ENCODE results near the gene RANGRF. TPM values are rescaled to one million over a fixed set of nuclear protein-coding genes. Genes with fewer than 3 reads are reported as not detected.

Gene RANGRF
- total RNA-seq, 2 donors from 2014 or later: 13.8 to 26.7 TPM

- TF ChIP-seq, protein P1, sequence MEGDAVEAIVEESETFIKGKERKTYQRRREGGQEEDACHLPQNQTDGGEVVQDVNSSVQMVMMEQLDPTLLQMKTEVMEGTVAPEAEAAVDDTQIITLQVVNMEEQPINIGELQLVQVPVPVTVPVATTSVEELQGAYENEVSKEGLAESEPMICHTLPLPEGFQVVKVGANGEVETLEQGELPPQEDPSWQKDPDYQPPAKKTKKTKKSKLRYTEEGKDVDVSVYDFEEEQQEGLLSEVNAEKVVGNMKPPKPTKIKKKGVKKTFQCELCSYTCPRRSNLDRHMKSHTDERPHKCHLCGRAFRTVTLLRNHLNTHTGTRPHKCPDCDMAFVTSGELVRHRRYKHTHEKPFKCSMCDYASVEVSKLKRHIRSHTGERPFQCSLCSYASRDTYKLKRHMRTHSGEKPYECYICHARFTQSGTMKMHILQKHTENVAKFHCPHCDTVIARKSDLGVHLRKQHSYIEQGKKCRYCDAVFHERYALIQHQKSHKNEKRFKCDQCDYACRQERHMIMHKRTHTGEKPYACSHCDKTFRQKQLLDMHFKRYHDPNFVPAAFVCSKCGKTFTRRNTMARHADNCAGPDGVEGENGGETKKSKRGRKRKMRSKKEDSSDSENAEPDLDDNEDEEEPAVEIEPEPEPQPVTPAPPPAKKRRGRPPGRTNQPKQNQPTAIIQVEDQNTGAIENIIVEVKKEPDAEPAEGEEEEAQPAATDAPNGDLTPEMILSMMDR (IDR thresholded peaks at IDR 0.05): no peak
- H3K27me3 ChIP-seq (replicated peaks; ENCODE audit: insufficient read depth): peaks cover 6% of the 10 kb centered on the region
- DNase-seq (ENCODE audit: low spot score) (no peak), ATAC-seq (ENCODE audit: insufficient number of reproducible peaks, low FRiP score, low read depth) (no peak)
- H3K27ac ChIP-seq: no peak overlapping the region
- no peak overlapping the region for H3K4me3 ChIP-seq
- no peaks in the 10 kb centered on the region for H3K36me3 ChIP-seq
- no peaks in the 10 kb centered on the region for H3K9me3 ChIP-seq
- H3K4me1 ChIP-seq (ENCODE audit: control insufficient read depth in 1 of 2, low read depth in 2 of 2): peaks cover 0 to 12% of the 10 kb centered on the region in 2 donors
Measured at GRCh38 chr17:8314797-8315763, 26.6 kb downstream of the RANGRF start.

GRCh38 chr17:8315764-8316217 is 27.3 kb downstream of the RANGRF start:
- Histone ChIP-seq H3K27ac (no peak overlapping the region), H3K27me3 (replicated peaks; ENCODE audit: insufficient read depth) (peaks cover 6% of the 10 kb centered on the region), H3K36me3 (no peaks in the 10 kb centered on the region), H3K9me3 (no peaks in the 10 kb centered on the region), H3K4me3 (no peak overlapping the region), H3K4me1 (ENCODE audit: control insufficient read depth in 1 of 2, low read depth in 2 of 2) (peaks cover 0 to 12% of the 10 kb centered on the region in 2 donors)
- ATAC-seq (ENCODE audit: insufficient number of reproducible peaks, low FRiP score, low read depth): no peak
- TF ChIP-seq, protein P1 (IDR thresholded peaks at IDR 0.05): no peak
- no peak for DNase-seq (ENCODE audit: low spot score)

- no peak overlapping the region for H3K27ac ChIP-seq
- H3K9me3 ChIP-seq: no peaks in the 10 kb centered on the region
- DNase-seq (ENCODE audit: low spot score): no peak
- H3K36me3 ChIP-seq: no peaks in the 10 kb centered on the region
- peaks cover 0 to 12% of the 10 kb centered on the region in 2 donors for H3K4me1 ChIP-seq (ENCODE audit: control insufficient read depth in 1 of 2, low read depth in 2 of 2)
- TF ChIP-seq, protein P1 (IDR thresholded peaks at IDR 0.05): no peak
- ATAC-seq (ENCODE audit: insufficient number of reproducible peaks, low FRiP score, low read depth): no peak
- H3K4me3 ChIP-seq: no peak overlapping the region
- H3K27me3 ChIP-seq (replicated peaks; ENCODE audit: insufficient read depth): peaks cover 6% of the 10 kb centered on the region
Measured at GRCh38 chr17:8318010-8318935, 29.8 kb downstream of the RANGRF start.

- no peaks in the 10 kb centered on the region for H3K9me3 ChIP-seq
- H3K27ac ChIP-seq: no peak overlapping the region
- DNase-seq (ENCODE audit: low spot score): no peak
- H3K36me3 ChIP-seq: no peaks in the 10 kb centered on the region
- no peak for ATAC-seq (ENCODE audit: insufficient number of reproducible peaks, low FRiP score, low read depth)
- H3K27me3 ChIP-seq (replicated peaks; ENCODE audit: insufficient read depth): peaks cover 6% of the 10 kb centered on the region
- H3K4me1 ChIP-seq (ENCODE audit: control insufficient read depth in 1 of 2, low read depth in 2 of 2): peaks cover 0 to 8% of the 10 kb centered on the region in 2 donors
- H3K4me3 ChIP-seq: no peak overlapping the region
- TF ChIP-seq, protein P1 (IDR thresholded peaks at IDR 0.05): no peak
Measured at GRCh38 chr17:8320262-8320661, 31.8 kb downstream of the RANGRF start.
